NCI-H2081 treated with DMSO at 0.1 percent for 48 hours (cell line): Measurements from ENCODE around the gene SH3GL2.
"Not testable (repeated sequence)": the region's sequence is repeated elsewhere in the genome, so short reads cannot be mapped to it uniquely, and the experiment has no call there.

Source experiments
- DNase-seq: peaks from one replicate; lab custom pipeline; 2025; lab: John Stamatoyannopoulos, UW

The SH3GL2 gene

GRCh38 chr9:17751486-17751885 lies 172.6 kb downstream of the SH3GL2 start:
- DNase-seq: no peak

DNA sequence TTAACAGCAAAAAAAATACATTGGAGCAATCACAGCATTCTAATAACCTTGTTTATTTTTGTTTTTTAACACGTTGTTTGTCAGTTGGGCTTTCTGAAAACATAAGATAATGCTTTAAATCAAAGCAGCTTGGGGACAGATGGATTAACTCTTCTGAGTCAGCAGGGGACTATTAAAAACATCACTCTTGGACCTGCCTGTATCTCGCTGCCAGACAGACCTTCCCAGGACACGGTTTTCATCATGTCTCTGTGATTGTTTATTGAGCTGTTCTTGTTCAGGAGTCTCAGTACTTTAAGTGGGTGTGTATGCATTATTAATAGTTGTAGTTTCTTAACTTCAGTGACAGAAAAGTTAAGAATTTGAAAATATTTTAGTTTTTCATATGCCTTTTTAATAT lies 173.2 kb downstream of the SH3GL2 start:
- no peak for DNase-seq

DNA sequence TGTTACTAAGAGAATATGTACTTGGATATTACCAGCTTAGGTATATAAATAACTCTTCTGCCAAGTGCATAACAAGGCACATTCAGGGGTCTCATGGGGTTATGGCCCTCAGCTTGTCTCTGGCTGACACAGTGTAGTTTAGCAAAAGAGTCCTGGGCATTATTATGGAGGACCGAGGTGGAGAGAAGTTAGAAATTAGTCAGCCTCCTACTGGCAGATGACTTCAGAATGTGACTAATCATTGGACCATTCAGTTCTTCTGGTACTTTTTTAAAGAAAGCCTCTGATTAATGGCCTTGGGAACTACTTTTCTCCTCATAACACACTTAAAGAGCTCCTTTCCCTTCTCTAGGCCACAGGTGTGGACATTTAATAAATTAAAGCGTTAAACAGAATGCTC lies 178.9 kb downstream of the SH3GL2 start:
- no peak for DNase-seq

GRCh38 chr9:17760250-17760649 lies 181.4 kb downstream of the SH3GL2 start:
- DNase-seq: no peak

- DNase-seq: no peak
Observed at GRCh38 chr9:17761984-17762676, 183.3 kb downstream of the SH3GL2 start.

GRCh38 chr9:17764306-17764705 lies 185.4 kb downstream of the SH3GL2 start:
- no peak for DNase-seq

DNA sequence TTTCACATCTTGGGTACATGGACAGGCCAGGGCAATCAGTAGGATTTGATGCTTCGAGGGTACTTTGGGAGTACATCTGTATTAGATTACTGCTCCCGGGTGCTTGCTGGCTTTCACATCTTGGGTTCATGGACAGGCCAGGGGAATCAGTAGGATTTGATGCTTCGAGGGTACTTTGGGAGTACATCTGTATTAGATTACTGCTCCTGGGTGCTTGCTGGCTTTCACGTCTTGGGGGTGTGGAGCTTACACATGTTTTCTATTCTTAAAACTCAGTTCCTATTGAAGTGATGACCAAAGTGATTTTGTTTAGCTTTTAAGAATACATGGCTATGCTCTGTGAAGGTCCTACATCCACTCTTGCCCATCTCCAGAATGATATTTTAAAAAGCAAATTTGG lies 186.3 kb downstream of the SH3GL2 start:
- not testable (repeated sequence) for DNase-seq

DNA sequence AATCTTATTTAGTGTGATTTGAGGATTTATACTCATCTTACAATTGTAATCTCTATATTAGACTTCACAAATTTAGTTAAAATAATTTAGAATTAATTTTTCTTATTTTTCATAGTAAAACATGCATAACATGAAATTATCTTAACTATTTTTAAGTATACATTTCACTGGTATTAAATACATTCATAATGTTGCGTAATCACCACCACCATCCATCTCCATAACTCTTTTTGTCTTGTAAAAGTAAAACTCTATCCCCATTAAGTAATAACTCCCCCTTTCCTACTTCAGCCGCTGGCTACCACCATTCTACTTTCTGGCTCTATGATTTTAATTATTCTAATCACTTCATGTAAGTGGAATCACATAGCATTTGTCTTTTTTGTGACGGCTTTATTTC lies 193.4 kb downstream of the SH3GL2 start:
- no peak for DNase-seq

- DNase-seq: no peak
Observed at GRCh38 chr9:17775656-17776055, 196.8 kb downstream of the SH3GL2 start.

DNA sequence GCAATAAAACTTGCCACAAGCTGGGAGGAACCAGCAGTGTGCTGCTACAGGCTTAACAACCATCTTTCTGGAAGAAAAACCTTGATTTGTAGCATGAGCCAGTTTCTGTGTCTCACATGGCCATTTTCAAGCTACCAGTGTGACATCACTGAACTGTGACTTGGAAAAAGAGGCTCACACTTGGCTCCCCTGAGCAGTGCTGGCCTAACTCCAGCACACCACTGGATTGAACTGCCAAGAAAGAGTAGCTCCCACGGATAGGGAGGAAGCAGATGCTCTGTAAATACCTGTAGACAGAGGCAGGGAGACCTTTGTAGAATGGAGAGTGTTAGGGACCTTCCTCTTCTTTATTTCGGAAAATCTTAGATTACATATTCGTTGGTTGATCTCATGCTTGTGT lies 197.9 kb downstream of the SH3GL2 start:
- DNase-seq: no peak

- no peak for DNase-seq
Observed at GRCh38 chr9:17777465-17777864, 198.6 kb downstream of the SH3GL2 start.

DNA sequence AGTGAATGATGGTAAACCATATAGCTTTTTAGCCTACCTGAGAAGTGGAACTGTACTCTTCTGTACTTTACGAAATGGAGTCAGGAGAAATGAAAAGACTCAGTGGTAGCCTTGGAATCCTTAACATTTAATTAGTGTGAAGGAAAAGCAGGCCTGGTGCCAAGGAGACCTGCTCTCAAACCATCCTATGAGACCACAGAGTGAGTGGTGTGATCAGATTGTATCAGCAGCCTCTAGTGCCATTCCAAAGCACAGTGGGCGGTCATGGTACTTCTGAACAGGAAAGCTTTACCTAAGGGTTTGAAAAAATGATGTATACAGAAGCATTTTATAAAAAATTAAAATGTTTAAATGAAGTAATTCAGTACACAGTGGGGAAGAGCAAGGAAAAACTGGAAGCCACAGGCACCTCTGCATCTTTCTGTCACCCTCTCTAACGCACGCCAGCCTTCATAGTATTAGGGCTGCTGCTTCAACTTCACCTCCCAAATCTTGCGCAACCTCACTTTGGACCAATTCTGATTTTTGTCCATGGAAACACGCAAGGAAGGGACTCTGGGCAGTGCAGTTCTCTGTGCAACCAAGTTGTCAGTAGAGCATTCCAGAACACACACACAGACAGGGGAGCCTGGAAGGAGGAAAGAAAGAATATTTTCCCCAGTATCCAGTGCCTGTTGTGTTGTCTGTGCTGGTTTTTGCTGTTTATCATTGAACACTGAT lies 203.7 kb downstream of the SH3GL2 start:
- no peak for DNase-seq

- DNase-seq: no peak
Observed at GRCh38 chr9:17783227-17783626, 204.4 kb downstream of the SH3GL2 start.

DNA sequence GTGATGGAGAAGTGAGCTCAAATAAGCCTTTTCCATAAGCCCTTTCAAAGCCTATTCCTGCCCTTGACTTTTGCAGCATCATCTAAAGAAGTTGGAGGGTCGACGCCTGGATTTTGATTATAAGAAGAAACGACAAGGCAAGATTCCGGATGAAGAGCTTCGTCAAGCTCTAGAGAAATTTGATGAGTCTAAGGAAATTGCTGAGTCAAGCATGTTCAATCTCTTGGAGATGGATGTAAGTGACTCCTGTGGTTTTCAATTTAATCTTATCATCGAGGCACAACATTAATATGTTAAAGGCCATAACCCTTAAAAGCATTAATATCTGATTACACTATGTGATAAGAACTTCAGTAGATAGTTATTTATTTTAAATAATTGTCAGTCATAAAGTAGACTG lies 210.4 kb downstream of the SH3GL2 start:
- DNase-seq: no peak

- no peak for DNase-seq
Observed at GRCh38 chr9:17793713-17794622, 215.1 kb downstream of the SH3GL2 start.

GRCh38 chr9:17795744-17796143 lies 216.9 kb downstream of the SH3GL2 start:
- no peak for DNase-seq

DNA sequence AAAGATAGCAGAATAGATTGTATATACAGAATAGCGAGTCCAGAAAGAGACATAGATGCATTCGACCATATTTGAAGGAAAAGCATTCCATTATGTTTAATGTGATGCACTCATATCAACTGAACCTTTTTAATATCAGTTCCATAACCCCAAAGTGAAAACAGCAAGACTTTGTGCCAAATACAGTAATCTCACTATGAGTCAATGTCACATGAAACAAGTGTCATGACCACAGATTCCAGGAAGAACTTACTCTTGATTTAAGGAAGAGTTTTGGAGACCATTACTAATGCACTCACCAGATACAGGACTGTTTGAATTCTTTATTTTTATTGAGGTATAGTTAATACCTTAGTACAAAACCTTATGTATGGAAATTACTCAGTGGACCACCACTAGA lies 220.5 kb downstream of the SH3GL2 start:
- DNase-seq: no peak

- no peak for DNase-seq
Observed at GRCh38 chr9:17800418-17800817, 221.6 kb downstream of the SH3GL2 start.

GRCh38 chr9:17802249-17802857 lies 223.5 kb downstream of the SH3GL2 start:
- no peak for DNase-seq

GRCh38 chr9:17807613-17808282 lies 228.9 kb downstream of the SH3GL2 start:
- DNase-seq: peak; percentile 90

- DNase-seq: no peak
Observed at GRCh38 chr9:17810317-17810716, 231.5 kb downstream of the SH3GL2 start.
